GM12878 (cell line): ENCODE measurements around the gene ABL1. TPM values are rescaled to one million over a fixed set of nuclear protein-coding genes. Genes with fewer than 3 reads are reported as not detected.

Experiments
- ATAC-seq: fragments of 200-7000 bp; cut with Tn5 transposase; 3 replicates; pipeline ENCODE4 v1.9.1; 2020; ENCODE audit warnings: mild to moderate bottlenecking, moderate library complexity
- BruUV-seq: library from RNA; stranded (reverse); fragments of 400-500 nt; replicated peaks from 2 replicates; lab custom pipeline; 2021; lab: Mats Ljungman, UMichigan
- CTCF ChIA-PET: fragments of 300-600 bp; sonication (Branson Sonifier 250); formaldehyde crosslinking; extraction: SDS; loops from one replicate; lab custom pipeline; 2021; ENCODE audit warnings: inconsistent platforms; lab: Yijun Ruan, JAX
- POLR2A ChIA-PET: fragments of 350-600 bp; formaldehyde crosslinking; extraction: SDS; loops from one replicate; lab custom pipeline; 2021; ENCODE audit warnings: inconsistent platforms; lab: Charles Lee
- RAD21 ChIA-PET: fragments of 300-600 bp; sonication (Branson Sonifier 250); formaldehyde crosslinking; loops from one replicate; lab custom pipeline; 2023; ENCODE audit warnings: antibody characterized with exemption; ENCODE audit not compliant: unreplicated experiment; lab: Charles Lee
- SMC1A ChIA-PET: fragments of 300-600 bp; sonication (Branson Sonifier 250); formaldehyde crosslinking; loops from one replicate; lab custom pipeline; 2023; ENCODE audit not compliant: unreplicated experiment, uncharacterized antibody; lab: Charles Lee
- DNase-seq: peaks from one replicate; pipeline ENCODE4 v3.0.0-alpha.2; 2011; ENCODE audit warnings: low read depth, low spot score
- FAIRE-seq: peaks from 3 replicates; lab custom pipeline; 2011; peaks lifted over from hg19 to GRCh38; lab: Jason Lieb, UNC
- H2AFZ ChIP-seq: 2 replicates; pipeline ENCODE4 v1.6.0; 2011; ENCODE audit warnings: low read depth, low read length, control low read depth; ENCODE audit not compliant: control insufficient read depth
- H3K27ac ChIP-seq: 2 replicates; pipeline ENCODE4 v1.5.1; 2011; ENCODE audit warnings: control low read depth; ENCODE audit not compliant: control insufficient read depth, insufficient read depth
- H3K27me3 ChIP-seq, 2 experiments: replicated peaks in 1 of 2; 2 replicates each; pipeline versions ENCODE4 v1.6.0 to v1.6.1; 2011; ENCODE audit warnings: low read length in 1 of 2; ENCODE audit not compliant: control insufficient read depth in 2 of 2, insufficient read depth in 2 of 2
- H3K36me3 ChIP-seq, 2 experiments: 2 replicates each; pipeline ENCODE4 v1.5.1; 2011; ENCODE audit warnings: low read length in 1 of 2; ENCODE audit not compliant: control insufficient read depth in 2 of 2, insufficient read depth in 2 of 2
- H3K4me1 ChIP-seq: 2 replicates; pipeline ENCODE4 v1.6.1; 2011; ENCODE audit warnings: mild to moderate bottlenecking, low read length, moderate library complexity, mixed read lengths; ENCODE audit not compliant: control insufficient read depth, insufficient read depth
- H3K4me2 ChIP-seq: 2 replicates; pipeline ENCODE4 v1.6.0; 2011; ENCODE audit warnings: control low read depth; ENCODE audit not compliant: control insufficient read depth, insufficient read depth
- H3K4me3 ChIP-seq: fragments of 200-600 bp; sonication (generic); 2 replicates; pipeline ENCODE4 v1.5.1; 2016
- H3K79me2 ChIP-seq: 2 replicates; pipeline ENCODE4 v1.6.0; 2011; ENCODE audit warnings: low read length; ENCODE audit not compliant: control insufficient read depth, insufficient read depth
- H3K9ac ChIP-seq: 2 replicates; pipeline ENCODE4 v1.8.0; 2011; ENCODE audit warnings: low read length, control low read depth, mixed read lengths; ENCODE audit not compliant: control insufficient read depth, insufficient read depth
- H3K9me3 ChIP-seq: replicated peaks from 3 replicates; pipeline ENCODE4 v1.5.1; 2011; ENCODE audit warnings: mild to moderate bottlenecking, low read length; ENCODE audit not compliant: control insufficient read depth, insufficient read depth
- H4K20me1 ChIP-seq: 2 replicates; pipeline ENCODE4 v1.6.0; 2011; ENCODE audit not compliant: control insufficient read depth, insufficient read depth
- CEBPB ChIP-seq, 2 experiments: fragments of 150-350 bp in 1 of 2; IDR thresholded peaks; 2 replicates each; pipeline ENCODE4 v1.6.1; 2012 to 2014; ENCODE audit warnings: low read depth in 2 of 2, low read length in 2 of 2, borderline replicate concordance in 1 of 2, inconsistent platforms in 1 of 2
- EP300 ChIP-seq, 2 experiments: fragments of 150-350 bp in 1 of 2; IDR thresholded peaks; 2 replicates each; pipeline ENCODE4 v1.6.1; 2011 to 2012; ENCODE audit warnings: low read depth in 2 of 2, low read length in 2 of 2, borderline replicate concordance in 1 of 2, improper control_type of control experiment in 1 of 2, inconsistent platforms in 1 of 2; ENCODE audit not compliant: control insufficient read depth in 1 of 2
- FOXK2 ChIP-seq: fragments of 450-650 bp; IDR thresholded peaks from 2 replicates; pipeline ENCODE4 v1.6.1; 2017; ENCODE audit warnings: mild to moderate bottlenecking, moderate library complexity
- PAX8 ChIP-seq: fragments of 450-650 bp; IDR thresholded peaks from 2 replicates; pipeline ENCODE4 v1.6.1; 2017; ENCODE audit warnings: mild to moderate bottlenecking, moderate library complexity
- RUNX3 ChIP-seq: IDR thresholded peaks from 2 replicates; pipeline ENCODE4 v1.6.1; 2012; ENCODE audit warnings: low read length, inconsistent platforms
- SIX5 ChIP-seq: IDR thresholded peaks from 2 replicates; pipeline ENCODE4 v1.6.1; 2011; ENCODE audit warnings: mild to moderate bottlenecking, low read depth, low read length, moderate library complexity; ENCODE audit not compliant: severe bottlenecking
- SREBF1 ChIP-seq: IDR thresholded peaks from 2 replicates; pipeline ENCODE4 v1.6.1; 2012; ENCODE audit warnings: mild to moderate bottlenecking, low read length
- ZBTB33 ChIP-seq: fragments of 450-650 bp; IDR thresholded peaks from 2 replicates; pipeline ENCODE4 v1.6.1; 2017; ENCODE audit warnings: mild to moderate bottlenecking
- ZBTB40 ChIP-seq: fragments of 450-650 bp; IDR thresholded peaks from 2 replicates; pipeline ENCODE4 v1.6.1; 2016; ENCODE audit warnings: mild to moderate bottlenecking, moderate library complexity, borderline replicate concordance
- WGBS: methylation state at CpG from one replicate; pipeline ENCODE4 v1.1.6; 2016; ENCODE audit warnings: low lambda C conversion rate; ENCODE audit not compliant: insufficient replicate concordance, insufficient coverage; ENCODE audit errors: missing lambda C conversion rate; 5-methylcytosine and 5-hydroxymethylcytosine counted together
- in situ Hi-C: fragments of 300-500 bp; cut with MboI; formaldehyde crosslinking; loops from 9 replicates; pipeline ENCODE4 v1.14.3; 2018; ENCODE audit warnings: mixed read lengths
- intact Hi-C: fragments of 100-400 bp; cut with micrococcal nuclease; formaldehyde crosslinking; loops from one replicate; pipeline ENCODE4 v1.14.2; 2022; ENCODE audit not compliant: unreplicated experiment
- polyA plus RNA-seq, 11 experiments: library from polyadenylated mRNA; depleted of rRNA in 4 of 11; unstranded in 6 of 11; stranded (reverse) in 5 of 11; fragments of >200 nt; fragmentation: Nextera tagmentation in 4 of 11; fragmentation: Illumina TruSeq in 1 of 11; extraction: Ambion mirVana in 4 of 11; extraction: Trizol in 1 of 11; gene quantifications; 1 replicate in 1 of 11; 2 replicates in 10 of 11; pipeline versions ENCODE4 v1.2.1 to v1.2.3, GENCODE V29; 2011 to 2016; ENCODE audit warnings: inconsistent platforms in 2 of 11, missing spikeins in 2 of 11, low read depth in 1 of 11
- total RNA-seq, 4 experiments: library from RNA; depleted of rRNA in 3 of 4; stranded (reverse); fragments of >200 nt in 3 of 4; fragmentation: Illumina TruSeq in 1 of 4; extraction: Trizol in 1 of 4; gene quantifications; 2 replicates each; pipeline versions ENCODE4 v1.2.1 to v1.2.3, GENCODE V29; 2013 to 2021
- TF ChIP-seq, protein P1 (sequence below): fragments of 450-650 bp; formaldehyde crosslinking; IDR thresholded peaks from 2 replicates; pipeline ENCODE4 v1.5.0; 2022; ENCODE audit warnings: mild to moderate bottlenecking, missing genetic modification characterization

Gene ABL1
- total and polyA plus RNA-seq, 10 of the 15 experiments (the other 5 are each of a cell fraction or from before 2014, with no cell fraction given), result 0.79 to 51.5 (median 16.3) TPM

GRCh38 chr9:130878295-130878694 lies 43.2 kb downstream of the ABL1 start (continued):
- TF ChIP-seq ZBTB40 (no peak), FOXK2 (no peak), ZBTB33 (no peak)

DNA sequence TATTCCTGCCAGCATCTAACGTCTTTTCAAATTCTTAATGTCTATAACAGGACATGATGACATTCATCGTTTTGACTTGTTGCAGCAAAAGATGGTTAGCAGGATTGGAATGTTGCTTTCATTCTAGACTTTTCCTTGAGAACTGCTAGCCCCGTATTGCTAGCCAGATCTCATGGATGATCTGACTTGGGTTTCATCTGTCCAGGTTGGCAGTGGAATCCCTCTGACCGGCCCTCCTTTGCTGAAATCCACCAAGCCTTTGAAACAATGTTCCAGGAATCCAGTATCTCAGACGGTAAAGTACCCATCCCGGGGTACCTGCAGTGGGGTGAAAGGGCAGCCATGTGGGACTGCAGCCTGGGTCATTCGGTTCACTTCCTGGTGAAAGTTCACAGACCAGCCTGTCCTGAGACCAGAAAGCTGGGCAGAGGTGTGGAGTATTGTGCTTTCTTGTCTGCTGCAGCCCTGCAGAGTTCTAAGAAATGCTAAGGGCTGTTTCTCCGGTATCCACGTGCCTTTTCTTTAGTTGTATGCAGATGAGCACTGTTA lies 44.9 kb downstream of the ABL1 start:
- Histone ChIP-seq H2AFZ (no peak overlapping the region), H3K9ac (no peak overlapping the region), H3K27me3 (no peaks in the 10 kb centered on the region), H3K27ac (no peak overlapping the region), H3K36me3 (peaks cover 29 to 31% of the 10 kb centered on the region in 2 experiments), H3K79me2 (no peaks in the 10 kb centered on the region), H3K4me2 (no peak overlapping the region), H3K4me1 (no peaks in the 10 kb centered on the region), H3K9me3 (no peaks in the 10 kb centered on the region), H4K20me1 (no peaks in the 10 kb centered on the region), H3K4me3 (no peak overlapping the region)
- SMC1A ChIA-PET, result interaction anchor here (1.1 kb wide), 1 partner anchor 10 kb away, joined by 3 read pairs; no protein-coding TSS in a partner anchor
- ATAC-seq, result no peak
- RAD21 ChIA-PET, result interaction anchor here (0.9 kb wide), 1 partner anchor 10 kb away, joined by 4 read pairs; no protein-coding TSS in a partner anchor
- no peak for FAIRE-seq
- in situ Hi-C loops, result no loop called here
- WGBS, result 97% methylated on average over 9 of the region's 9 CpGs
- intact Hi-C loops, result no loop called here
- no TSS peak for BruUV-seq
- POLR2A ChIA-PET, result no interaction called here
- no peak for DNase-seq
- CTCF ChIA-PET, result no interaction called here
- TF ChIP-seq EP300 (IDR thresholded peaks at IDR 0.05; ENCODE audit: borderline replicate concordance in 1 of 2, control insufficient read depth in 1 of 2, low read depth in 2 of 2, low read length in 2 of 2) (no peak), SIX5 (no peak), RUNX3 (no peak), CEBPB (IDR thresholded peaks at IDR 0.05; ENCODE audit: borderline replicate concordance in 1 of 2, low read depth in 2 of 2, low read length in 2 of 2) (no peak), SREBF1 (no peak), PAX8 (no peak)
- TF ChIP-seq, protein P1, sequence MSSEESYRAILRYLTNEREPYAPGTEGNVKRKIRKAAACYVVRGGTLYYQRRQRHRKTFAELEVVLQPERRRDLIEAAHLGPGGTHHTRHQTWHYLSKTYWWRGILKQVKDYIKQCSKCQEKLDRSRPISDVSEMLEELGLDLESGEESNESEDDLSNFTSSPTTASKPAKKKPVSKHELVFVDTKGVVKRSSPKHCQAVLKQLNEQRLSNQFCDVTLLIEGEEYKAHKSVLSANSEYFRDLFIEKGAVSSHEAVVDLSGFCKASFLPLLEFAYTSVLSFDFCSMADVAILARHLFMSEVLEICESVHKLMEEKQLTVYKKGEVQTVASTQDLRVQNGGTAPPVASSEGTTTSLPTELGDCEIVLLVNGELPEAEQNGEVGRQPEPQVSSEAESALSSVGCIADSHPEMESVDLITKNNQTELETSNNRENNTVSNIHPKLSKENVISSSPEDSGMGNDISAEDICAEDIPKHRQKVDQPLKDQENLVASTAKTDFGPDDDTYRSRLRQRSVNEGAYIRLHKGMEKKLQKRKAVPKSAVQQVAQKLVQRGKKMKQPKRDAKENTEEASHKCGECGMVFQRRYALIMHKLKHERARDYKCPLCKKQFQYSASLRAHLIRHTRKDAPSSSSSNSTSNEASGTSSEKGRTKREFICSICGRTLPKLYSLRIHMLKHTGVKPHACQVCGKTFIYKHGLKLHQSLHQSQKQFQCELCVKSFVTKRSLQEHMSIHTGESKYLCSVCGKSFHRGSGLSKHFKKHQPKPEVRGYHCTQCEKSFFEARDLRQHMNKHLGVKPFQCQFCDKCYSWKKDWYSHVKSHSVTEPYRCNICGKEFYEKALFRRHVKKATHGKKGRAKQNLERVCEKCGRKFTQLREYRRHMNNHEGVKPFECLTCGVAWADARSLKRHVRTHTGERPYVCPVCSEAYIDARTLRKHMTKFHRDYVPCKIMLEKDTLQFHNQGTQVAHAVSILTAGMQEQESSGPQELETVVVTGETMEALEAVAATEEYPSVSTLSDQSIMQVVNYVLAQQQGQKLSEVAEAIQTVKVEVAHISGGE (CRISPR knock-in tag), result no peak
